ENCODE results near the gene ATG101.
A peak's percentile ranks its signal among the peaks of the same experiment; 100 is the strongest.

ATG101 gene

GRCh38 chr12:52062167-52063081 is 7.4 kb upstream of the ATG101 start:
- H3K4me1 ChIP-seq (ENCODE audit: control insufficient read depth, insufficient read depth, low read length) = peaks cover 20% of the 10 kb centered on the region
- H3K27me3 ChIP-seq (ENCODE audit: control insufficient read depth, insufficient read depth, low read length) = no peaks in the 10 kb centered on the region
- no peaks in the 10 kb centered on the region for H3K36me3 ChIP-seq (ENCODE audit: control insufficient read depth, insufficient read depth, low read length)
- H3K9ac ChIP-seq (ENCODE audit: low read length) = no peak overlapping the region
- no peak overlapping the region for H3K4me3 ChIP-seq (ENCODE audit: low read length)
- no peaks in the 10 kb centered on the region for H3K9me3 ChIP-seq (ENCODE audit: control insufficient read depth, low read length)

GRCh38 chr12:52063082-52063924 is 6.5 kb upstream of the ATG101 start:
- Histone ChIP-seq H3K36me3 (ENCODE audit: control insufficient read depth, insufficient read depth, low read length) (no peaks in the 10 kb centered on the region), H3K27me3 (ENCODE audit: control insufficient read depth, insufficient read depth, low read length) (no peaks in the 10 kb centered on the region), H3K9me3 (ENCODE audit: control insufficient read depth, low read length) (no peaks in the 10 kb centered on the region), H3K9ac (ENCODE audit: low read length) (peak overlapping the region; percentile 12), H3K4me1 (ENCODE audit: control insufficient read depth, insufficient read depth, low read length) (peaks cover 20% of the 10 kb centered on the region), H3K4me3 (ENCODE audit: low read length) (no peak overlapping the region)

- Histone ChIP-seq H3K4me3 (ENCODE audit: low read length) (no peak overlapping the region), H3K4me1 (ENCODE audit: control insufficient read depth, insufficient read depth, low read length) (peaks cover 20% of the 10 kb centered on the region), H3K27me3 (ENCODE audit: control insufficient read depth, insufficient read depth, low read length) (no peaks in the 10 kb centered on the region), H3K36me3 (ENCODE audit: control insufficient read depth, insufficient read depth, low read length) (no peaks in the 10 kb centered on the region), H3K9ac (ENCODE audit: low read length) (peak overlapping the region; percentile 12), H3K9me3 (ENCODE audit: control insufficient read depth, low read length) (no peaks in the 10 kb centered on the region)
These were observed 5.7 kb upstream of the ATG101 start for GRCh38 chr12:52063981-52064649.

- peaks cover 34% of the 10 kb centered on the region for H3K4me1 ChIP-seq (ENCODE audit: control insufficient read depth, insufficient read depth, low read length)
These were observed 3.3 kb upstream of the ATG101 start for GRCh38 chr12:52066346-52067080.

GRCh38 chr12:52067081-52067374 is 2.8 kb upstream of the ATG101 start:
- Histone ChIP-seq H3K9ac (ENCODE audit: low read length) (no peak overlapping the region), H3K27me3 (ENCODE audit: control insufficient read depth, insufficient read depth, low read length) (no peaks in the 10 kb centered on the region), H3K4me3 (ENCODE audit: low read length) (no peak overlapping the region), H3K4me1 (ENCODE audit: control insufficient read depth, insufficient read depth, low read length) (peaks cover 30% of the 10 kb centered on the region), H3K9me3 (ENCODE audit: control insufficient read depth, low read length) (no peaks in the 10 kb centered on the region), H3K36me3 (ENCODE audit: control insufficient read depth, insufficient read depth, low read length) (no peaks in the 10 kb centered on the region)

More at GRCh38 chr12:52066346-52067080, 3.3 kb upstream of the ATG101 start:
- no peak overlapping the region for H3K4me3 ChIP-seq (ENCODE audit: low read length)
- no peaks in the 10 kb centered on the region for H3K27me3 ChIP-seq (ENCODE audit: control insufficient read depth, insufficient read depth, low read length)
- H3K9ac ChIP-seq (ENCODE audit: low read length) = no peak overlapping the region
- H3K36me3 ChIP-seq (ENCODE audit: control insufficient read depth, insufficient read depth, low read length) = no peaks in the 10 kb centered on the region
- no peaks in the 10 kb centered on the region for H3K9me3 ChIP-seq (ENCODE audit: control insufficient read depth, low read length)

- Histone ChIP-seq H3K36me3 (ENCODE audit: control insufficient read depth, insufficient read depth, low read length) (peaks cover 7% of the 10 kb centered on the region), H3K27me3 (ENCODE audit: control insufficient read depth, insufficient read depth, low read length) (no peaks in the 10 kb centered on the region), H3K4me3 (ENCODE audit: low read length) (peak overlapping the region; percentile 94), H3K9ac (ENCODE audit: low read length) (peak overlapping the region; percentile 88), H3K4me1 (ENCODE audit: control insufficient read depth, insufficient read depth, low read length) (peaks cover 38% of the 10 kb centered on the region), H3K9me3 (ENCODE audit: control insufficient read depth, low read length) (no peaks in the 10 kb centered on the region)
These were observed 577 bp downstream of the ATG101 start for GRCh38 chr12:52070185-52070925.

- no peaks in the 10 kb centered on the region for H3K9me3 ChIP-seq (ENCODE audit: control insufficient read depth, low read length)
- peaks cover 13% of the 10 kb centered on the region for H3K36me3 ChIP-seq (ENCODE audit: control insufficient read depth, insufficient read depth, low read length)
- H3K4me3 ChIP-seq (ENCODE audit: low read length) = no peak overlapping the region
- no peaks in the 10 kb centered on the region for H3K27me3 ChIP-seq (ENCODE audit: control insufficient read depth, insufficient read depth, low read length)
- H3K4me1 ChIP-seq (ENCODE audit: control insufficient read depth, insufficient read depth, low read length) = peaks cover 42% of the 10 kb centered on the region
- no peak overlapping the region for H3K9ac ChIP-seq (ENCODE audit: low read length)
These were observed 4.0 kb downstream of the ATG101 start for GRCh38 chr12:52073531-52074381.

- no peak overlapping the region for H3K9ac ChIP-seq (ENCODE audit: low read length)
- no peaks in the 10 kb centered on the region for H3K27me3 ChIP-seq (ENCODE audit: control insufficient read depth, insufficient read depth, low read length)
- H3K9me3 ChIP-seq (ENCODE audit: control insufficient read depth, low read length) = no peaks in the 10 kb centered on the region
- H3K36me3 ChIP-seq (ENCODE audit: control insufficient read depth, insufficient read depth, low read length) = peaks cover 13% of the 10 kb centered on the region
- no peak overlapping the region for H3K4me3 ChIP-seq (ENCODE audit: low read length)
- H3K4me1 ChIP-seq (ENCODE audit: control insufficient read depth, insufficient read depth, low read length) = peaks cover 41% of the 10 kb centered on the region
These were observed 5.4 kb downstream of the ATG101 start for GRCh38 chr12:52074971-52075724.

GRCh38 chr12:52076811-52077210 is 7.0 kb downstream of the ATG101 start:
- Histone ChIP-seq H3K9ac (ENCODE audit: low read length) (no peak overlapping the region), H3K9me3 (ENCODE audit: control insufficient read depth, low read length) (no peaks in the 10 kb centered on the region), H3K36me3 (ENCODE audit: control insufficient read depth, insufficient read depth, low read length) (peaks cover 13% of the 10 kb centered on the region), H3K4me3 (ENCODE audit: low read length) (no peak overlapping the region), H3K27me3 (ENCODE audit: control insufficient read depth, insufficient read depth, low read length) (no peaks in the 10 kb centered on the region), H3K4me1 (ENCODE audit: control insufficient read depth, insufficient read depth, low read length) (peaks cover 33% of the 10 kb centered on the region)

- no peaks in the 10 kb centered on the region for H3K27me3 ChIP-seq (ENCODE audit: control insufficient read depth, insufficient read depth, low read length)
- peaks cover 41% of the 10 kb centered on the region for H3K4me1 ChIP-seq (ENCODE audit: control insufficient read depth, insufficient read depth, low read length)
- H3K4me3 ChIP-seq (ENCODE audit: low read length) = no peak overlapping the region
- H3K36me3 ChIP-seq (ENCODE audit: control insufficient read depth, insufficient read depth, low read length) = peaks cover 10% of the 10 kb centered on the region
- H3K9ac ChIP-seq (ENCODE audit: low read length) = no peak overlapping the region
- H3K9me3 ChIP-seq (ENCODE audit: control insufficient read depth, low read length) = no peaks in the 10 kb centered on the region
These were observed 8.5 kb downstream of the ATG101 start for GRCh38 chr12:52078276-52078675.

Measured in mucosa of stomach (tissue), 1 donor.